Measurements from ENCODE around the gene USF2.
"Not testable (repeated sequence)": the region's sequence is repeated elsewhere in the genome, so short reads cannot be mapped to it uniquely, and the experiment has no call there.

Gene USF2

DNA sequence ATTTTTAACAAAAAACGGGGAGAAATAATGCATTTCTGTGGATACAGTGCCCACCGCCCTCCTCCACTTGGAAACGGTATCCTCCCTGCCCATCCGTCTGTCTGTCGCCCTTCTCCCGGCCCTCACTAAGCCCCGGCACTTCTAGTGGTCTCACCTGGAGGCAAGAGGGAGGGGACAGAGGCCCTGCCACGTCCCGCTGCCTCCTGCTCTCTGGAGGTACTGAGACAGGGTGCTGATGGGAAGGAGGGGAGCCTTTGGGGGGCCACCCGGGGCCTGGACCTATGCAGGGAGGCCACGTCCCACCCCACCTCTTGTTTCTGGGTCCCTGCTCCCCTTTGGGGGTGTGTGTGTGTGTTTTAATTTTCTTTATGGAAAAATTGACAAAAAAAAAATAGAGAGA lies 10.6 kb downstream of the USF2 start:
- Mint-ChIP-seq H3K4me3 (no peak overlapping the region), H3K4me1 (no peaks in the 10 kb centered on the region), H3K9me3 (no peaks in the 10 kb centered on the region), H3K27me3 (peaks cover 42% of the 10 kb centered on the region), H3K27ac (no peak overlapping the region), H3K36me3 (peaks cover 27% of the 10 kb centered on the region)
- CTCF ChIA-PET: no interaction called here
- no peak for DNase-seq

DNA sequence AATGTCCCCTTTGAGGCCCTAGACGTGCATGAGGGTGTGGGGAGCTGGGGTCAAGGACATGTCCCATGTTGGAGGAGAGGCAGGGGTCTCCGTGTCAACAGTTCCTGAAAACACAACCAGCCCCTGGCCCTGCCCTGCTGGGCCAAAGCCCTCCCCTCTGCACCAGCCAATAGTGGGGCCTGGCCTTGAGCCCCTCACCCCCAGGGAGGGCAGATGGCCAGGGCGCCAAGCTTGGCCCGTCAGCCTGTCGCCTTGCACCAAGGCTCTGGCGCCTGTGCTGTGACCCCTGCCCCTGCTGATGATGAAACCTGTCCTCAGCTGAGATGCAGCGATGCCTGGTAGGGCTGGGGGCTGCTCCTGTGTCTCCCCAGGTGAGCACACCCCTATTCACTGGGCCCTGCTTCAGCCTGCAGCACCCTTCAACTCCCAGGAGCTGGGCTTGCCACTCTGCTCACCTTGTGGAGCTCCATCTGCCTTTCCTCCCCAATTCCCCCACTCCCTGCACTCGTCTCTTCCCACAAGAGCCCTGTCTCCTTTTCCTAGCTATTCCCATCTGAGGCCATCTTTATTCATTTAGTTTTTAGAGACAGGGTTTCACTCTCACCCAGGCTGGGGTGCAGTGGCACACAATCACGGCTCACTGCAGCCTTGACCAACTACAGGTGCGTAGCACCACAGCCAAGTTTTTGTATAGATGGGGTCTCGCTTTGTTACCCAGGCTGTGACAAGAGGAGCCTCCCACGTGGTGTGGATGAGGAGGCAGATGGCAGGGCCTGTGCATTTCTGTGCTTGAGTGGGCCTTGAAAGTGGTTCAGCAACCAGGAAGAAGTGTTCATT lies 11.4 kb downstream of the USF2 start:
- no peaks in the 10 kb centered on the region for H3K9me3 Mint-ChIP-seq

DNA sequence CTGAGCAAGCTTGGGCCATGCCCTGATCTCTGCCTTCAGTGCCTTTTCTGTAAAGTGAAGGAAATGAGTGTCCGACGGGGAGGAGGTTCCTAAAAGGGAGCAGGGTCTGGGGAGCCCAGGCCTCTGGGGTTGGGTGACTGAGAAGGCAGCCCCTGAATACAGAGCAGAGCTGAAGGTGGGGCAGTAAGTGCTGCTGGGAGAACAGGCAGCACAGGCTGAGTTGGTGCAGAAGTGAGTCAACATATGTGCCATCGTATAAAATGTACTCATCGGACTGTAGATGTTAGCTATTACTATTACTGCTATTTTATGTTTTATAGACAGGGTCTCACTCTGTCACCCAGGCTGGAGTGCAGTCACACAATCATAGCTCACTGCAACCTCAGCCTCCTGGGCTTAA lies 12.5 kb downstream of the USF2 start:
- CTCF ChIA-PET: no interaction called here
- Mint-ChIP-seq H3K36me3 (peaks cover 17% of the 10 kb centered on the region), H3K27me3 (peaks cover 61% of the 10 kb centered on the region), H3K4me1 (no peaks in the 10 kb centered on the region), H3K4me3 (no peak overlapping the region), H3K9me3 (no peaks in the 10 kb centered on the region), H3K27ac (peak overlapping the region; percentile 67)
- DNase-seq: no peak

More for the DNA sequence above, 11.4 kb downstream of the USF2 start:
- Mint-ChIP-seq H3K36me3 (peaks cover 24% of the 10 kb centered on the region), H3K4me3 (no peak overlapping the region), H3K4me1 (no peaks in the 10 kb centered on the region), H3K27me3 (peaks cover 50% of the 10 kb centered on the region), H3K27ac (no peak overlapping the region)
- DNase-seq: no peak
- CTCF ChIA-PET: no interaction called here

DNA sequence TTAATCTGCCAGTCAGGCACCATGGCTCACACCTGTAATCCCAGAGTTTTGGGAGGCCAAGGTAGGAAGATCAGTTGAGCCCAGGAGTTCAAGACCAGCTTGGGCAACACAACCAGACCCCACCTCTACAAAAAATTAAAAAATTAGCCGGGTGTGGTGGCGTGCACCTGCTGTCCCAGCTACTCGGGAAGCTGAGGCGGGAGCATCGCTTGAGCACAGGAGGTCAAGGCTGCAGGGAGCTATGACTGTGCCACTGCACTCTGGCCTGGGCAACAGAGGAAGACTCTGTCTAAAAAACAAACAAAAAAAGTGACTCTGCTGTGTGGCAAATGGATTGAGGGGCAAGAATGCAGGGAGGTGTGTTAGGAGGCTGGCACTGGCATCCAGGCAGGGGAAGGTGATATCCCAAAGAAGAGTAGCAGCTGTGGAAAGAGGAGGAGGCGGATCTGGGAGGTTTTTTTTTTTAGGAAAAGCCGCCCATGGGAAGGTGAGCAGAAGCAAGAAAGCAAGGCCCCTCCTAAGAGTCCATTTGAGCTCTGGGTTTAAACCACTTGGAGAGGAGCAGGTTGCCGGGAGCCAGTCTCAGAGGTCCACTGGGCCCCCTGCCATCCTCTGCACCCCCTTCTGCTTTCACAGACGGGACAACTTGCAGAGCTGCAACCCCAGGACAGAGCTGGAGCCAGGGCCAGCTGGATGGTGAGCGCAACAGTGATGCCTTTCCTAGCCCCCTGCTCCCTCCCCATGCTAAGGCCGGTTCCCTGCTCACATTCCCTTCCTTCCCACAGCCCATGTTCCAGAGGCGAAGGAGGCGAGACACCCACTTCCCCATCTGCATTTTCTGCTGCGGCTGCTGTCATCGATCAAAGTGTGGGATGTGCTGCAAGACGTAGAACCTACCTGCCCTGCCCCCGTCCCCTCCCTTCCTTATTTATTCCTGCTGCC lies 15.7 kb downstream of the USF2 start:
- Mint-ChIP-seq H3K4me3 (no peak overlapping the region), H3K9me3 (no peaks in the 10 kb centered on the region), H3K27ac (no peak overlapping the region), H3K4me1 (no peaks in the 10 kb centered on the region), H3K27me3 (peaks cover 64% of the 10 kb centered on the region), H3K36me3 (peaks cover 5% of the 10 kb centered on the region)
- DNase-seq: no peak
- CTCF ChIA-PET: no interaction called here

DNA sequence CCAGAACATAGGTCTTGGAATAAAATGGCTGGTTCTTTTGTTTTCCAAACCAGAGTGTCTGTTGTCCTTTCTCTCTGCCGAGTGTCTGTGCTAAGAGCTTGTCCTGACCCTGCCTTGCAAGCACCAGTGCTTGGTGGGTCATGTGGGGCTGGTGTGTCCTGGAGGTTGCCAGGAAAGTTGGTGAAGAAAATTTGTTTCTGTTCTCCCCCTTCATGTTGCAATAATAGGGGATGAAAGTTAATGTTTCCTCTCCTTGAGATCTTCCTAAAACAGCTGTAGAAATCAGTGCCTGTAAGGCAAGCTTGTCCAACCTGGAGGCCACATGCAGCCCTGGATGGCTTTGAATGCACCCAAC lies 16.3 kb downstream of the USF2 start:
- H3K4me1 Mint-ChIP-seq: no peaks in the 10 kb centered on the region
- H3K4me3 Mint-ChIP-seq: no peak overlapping the region
- H3K27me3 Mint-ChIP-seq: peaks cover 67% of the 10 kb centered on the region
- no peaks in the 10 kb centered on the region for H3K9me3 Mint-ChIP-seq
- peaks cover 2% of the 10 kb centered on the region for H3K36me3 Mint-ChIP-seq
- CTCF ChIA-PET: no interaction called here
- H3K27ac Mint-ChIP-seq: no peak overlapping the region
- no peak for DNase-seq

DNA sequence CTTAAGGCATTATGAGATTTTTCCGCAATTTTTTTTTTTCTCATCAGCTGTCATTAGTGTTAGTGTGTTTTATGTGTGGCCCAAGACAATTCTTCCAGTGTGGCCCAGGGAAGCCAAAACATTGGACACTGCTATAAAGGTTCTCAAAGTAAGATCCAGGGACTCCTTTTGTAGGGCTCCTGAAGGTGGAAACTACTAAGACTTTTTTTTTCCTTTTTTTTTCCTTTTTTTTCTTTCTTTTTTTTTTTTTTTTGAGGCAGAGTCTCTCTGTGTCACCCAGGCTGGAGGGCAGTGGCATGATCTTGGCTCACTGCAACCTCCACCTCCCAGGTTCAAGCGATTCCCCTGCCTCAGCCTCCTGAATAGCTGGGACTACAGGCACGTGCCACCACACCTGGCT lies 16.7 kb downstream of the USF2 start:
- H3K27ac Mint-ChIP-seq, H3K9me3 Mint-ChIP-seq, H3K36me3 Mint-ChIP-seq, H3K4me1 Mint-ChIP-seq, H3K4me3 Mint-ChIP-seq, DNase-seq: not testable (repeated sequence)
- peaks cover 67% of the 10 kb centered on the region for H3K27me3 Mint-ChIP-seq
- CTCF ChIA-PET: interaction anchor here (0.5 to 1.0 kb wide), 2 partner anchors 34 to 177 kb away, joined by 3 read pairs; no protein-coding TSS in a partner anchor

DNA sequence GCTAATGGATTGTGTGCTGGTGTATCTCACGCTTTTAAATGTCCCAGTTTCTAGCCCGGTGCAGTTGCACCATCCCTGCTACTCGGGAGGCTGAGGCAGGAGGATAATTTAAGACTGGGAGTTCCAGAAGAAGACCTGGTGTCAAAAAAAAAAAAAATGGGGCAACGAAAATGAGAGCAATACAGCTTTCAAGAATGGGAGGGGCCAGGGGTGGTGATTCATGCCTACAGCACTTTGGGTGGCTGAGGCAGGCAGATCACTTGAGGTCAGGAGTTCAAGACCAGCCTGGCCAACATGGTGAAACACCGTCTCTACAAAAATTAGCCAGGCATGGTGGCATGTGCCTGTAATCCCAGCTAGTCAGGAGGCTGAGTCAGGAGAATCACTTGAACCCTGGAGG lies 17.3 kb downstream of the USF2 start:
- H3K4me3 Mint-ChIP-seq, H3K9me3 Mint-ChIP-seq, H3K36me3 Mint-ChIP-seq, H3K4me1 Mint-ChIP-seq, H3K27ac Mint-ChIP-seq, DNase-seq: not testable (repeated sequence)
- CTCF ChIA-PET: interaction anchor here (0.5 to 1.0 kb wide), 2 partner anchors 34 to 176 kb away, joined by 3 read pairs; no protein-coding TSS in a partner anchor
- peaks cover 67% of the 10 kb centered on the region for H3K27me3 Mint-ChIP-seq

DNA sequence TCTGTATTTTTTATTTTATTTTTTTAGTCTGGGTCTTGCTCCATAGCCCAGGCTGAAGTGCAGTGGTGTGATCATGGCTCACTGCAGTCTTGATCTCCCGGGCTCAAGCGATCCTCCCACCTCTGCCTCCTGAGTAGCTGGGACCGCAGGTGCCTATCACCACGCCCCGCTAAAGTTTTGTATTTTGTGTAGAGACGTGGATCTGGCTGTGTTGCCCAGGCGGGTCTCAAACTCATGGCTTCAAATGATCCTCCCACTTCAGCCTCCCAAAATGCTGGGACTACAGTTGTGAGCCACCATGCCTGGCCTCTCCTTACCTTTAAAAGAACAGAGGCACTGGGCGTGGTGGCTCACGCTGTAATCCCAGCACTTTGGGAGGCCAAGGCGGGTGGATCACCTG lies 19.0 kb downstream of the USF2 start:
- Mint-ChIP-seq H3K9me3 (no peaks in the 10 kb centered on the region), H3K4me1 (no peaks in the 10 kb centered on the region), H3K36me3 (no peaks in the 10 kb centered on the region), H3K27me3 (peaks cover 64% of the 10 kb centered on the region), H3K4me3 (no peak overlapping the region), H3K27ac (no peak overlapping the region)
- CTCF ChIA-PET: no interaction called here
- no peak for DNase-seq

DNA sequence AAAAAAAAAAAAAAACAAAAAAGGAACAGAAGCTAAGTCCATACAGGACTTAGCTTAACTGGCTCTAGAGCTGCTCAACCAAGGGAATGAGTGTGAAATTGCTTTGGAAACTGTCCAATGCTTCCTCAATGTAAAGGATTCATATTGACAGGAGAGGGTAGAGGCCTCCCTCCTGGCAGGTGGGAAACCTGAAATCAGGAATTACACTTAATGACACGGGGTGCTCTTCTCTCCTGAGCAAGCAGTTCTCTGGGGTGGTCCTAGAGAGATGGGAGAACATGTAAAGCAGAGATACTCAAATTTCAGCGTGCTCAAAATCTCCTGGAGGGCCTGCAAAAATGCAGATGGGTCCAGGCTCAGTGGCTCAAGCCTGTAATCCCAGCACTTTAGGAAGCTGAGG lies 19.6 kb downstream of the USF2 start:
- Mint-ChIP-seq H3K9me3 (no peaks in the 10 kb centered on the region), H3K27ac (no peak overlapping the region), H3K36me3 (no peaks in the 10 kb centered on the region), H3K4me1 (no peaks in the 10 kb centered on the region), H3K4me3 (no peak overlapping the region), H3K27me3 (peaks cover 58% of the 10 kb centered on the region)
- CTCF ChIA-PET: no interaction called here
- DNase-seq: no peak

DNA sequence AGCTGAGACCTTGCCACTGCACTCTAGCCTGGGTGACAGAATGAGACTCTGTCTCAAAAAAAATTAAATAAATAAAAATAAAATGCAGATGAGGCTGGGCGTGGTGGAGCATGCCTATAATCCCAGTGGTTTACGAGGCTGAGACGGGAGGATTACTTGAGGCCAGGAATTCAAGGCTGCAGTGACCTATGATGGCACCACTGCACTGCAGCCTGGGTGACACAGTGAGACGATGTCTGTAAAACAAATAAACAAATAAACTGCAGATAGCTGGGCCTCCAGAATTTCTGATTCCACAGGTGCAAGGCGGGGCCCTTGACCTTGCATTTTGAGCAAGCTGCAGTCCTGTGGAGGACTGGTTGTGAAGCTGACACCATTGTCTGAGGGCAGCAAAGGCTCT lies 20.1 kb downstream of the USF2 start:
- CTCF ChIA-PET: interaction anchor here (1.0 kb wide), 1 partner anchor 147 kb away, joined by 3 read pairs; no protein-coding TSS in a partner anchor
- Mint-ChIP-seq H3K36me3 (no peaks in the 10 kb centered on the region), H3K4me1 (no peaks in the 10 kb centered on the region), H3K4me3 (no peak overlapping the region), H3K27ac (no peak overlapping the region), H3K9me3 (no peaks in the 10 kb centered on the region), H3K27me3 (peaks cover 53% of the 10 kb centered on the region)
- no peak for DNase-seq

DNA sequence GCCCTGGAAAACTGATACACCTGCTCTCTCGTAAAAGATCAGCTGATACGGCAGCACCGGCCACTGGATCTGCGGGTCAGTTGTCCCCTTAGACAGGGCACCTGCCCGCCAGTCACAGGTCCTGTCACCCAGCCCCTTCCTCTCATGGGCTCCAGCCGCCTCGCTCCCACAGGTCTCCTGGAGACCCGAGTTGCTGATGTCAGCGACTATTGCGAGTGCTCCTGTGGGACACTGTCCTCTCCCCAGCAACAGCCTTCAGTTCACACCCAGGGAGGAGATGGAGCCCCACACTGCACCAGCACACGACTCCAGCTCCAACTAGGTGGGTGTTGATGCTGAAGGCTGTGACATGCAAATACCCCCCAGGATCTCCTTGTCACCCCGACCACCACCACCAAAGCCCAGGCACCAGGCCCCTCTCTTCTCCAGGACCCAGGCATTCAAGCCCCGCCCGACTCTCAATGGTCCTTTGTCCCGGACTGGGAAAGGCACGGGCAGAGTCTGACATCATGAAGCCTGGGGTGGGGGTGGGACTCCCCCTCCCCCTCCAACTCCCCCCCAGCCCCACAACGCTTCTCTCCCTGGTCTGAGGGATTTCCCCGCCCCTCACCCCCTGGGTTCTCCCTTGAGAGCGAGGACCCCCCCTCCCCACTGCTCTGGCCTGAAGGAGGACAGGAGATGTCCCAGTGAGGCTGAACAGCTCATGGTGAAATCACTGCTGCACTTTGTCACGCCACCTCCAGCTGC lies 21.8 kb downstream of the USF2 start:
- Mint-ChIP-seq H3K9me3 (no peaks in the 10 kb centered on the region), H3K27me3 (peaks cover 44% of the 10 kb centered on the region), H3K27ac (no peak overlapping the region), H3K4me1 (peaks cover under 1% of the 10 kb centered on the region), H3K36me3 (no peaks in the 10 kb centered on the region), H3K4me3 (no peak overlapping the region)
- CTCF ChIA-PET: no interaction called here
- no peak for DNase-seq

DNA sequence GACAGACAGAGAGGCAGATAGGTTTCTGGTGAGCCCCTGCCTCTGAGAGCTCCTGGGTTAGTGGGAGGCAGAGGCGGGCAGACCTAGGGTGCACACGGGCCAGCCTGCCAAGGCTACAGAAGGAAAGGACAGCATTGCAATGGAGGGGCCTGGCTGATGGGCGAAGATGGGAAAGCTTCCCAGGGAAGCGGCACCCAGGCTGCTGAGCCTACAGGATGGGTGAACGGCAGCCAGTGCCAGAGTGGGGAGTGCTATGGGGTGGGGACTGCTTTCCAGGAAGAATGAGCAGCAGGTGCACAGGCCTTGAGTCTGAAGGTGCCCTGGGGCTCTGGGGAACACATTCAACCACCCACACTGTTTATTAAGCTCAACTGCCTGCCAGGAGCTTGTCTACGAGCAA lies 22.5 kb downstream of the USF2 start:
- no peak for DNase-seq
- Mint-ChIP-seq H3K9me3 (no peaks in the 10 kb centered on the region), H3K36me3 (no peaks in the 10 kb centered on the region), H3K4me3 (no peak overlapping the region), H3K4me1 (peaks cover 8% of the 10 kb centered on the region), H3K27me3 (peaks cover 41% of the 10 kb centered on the region), H3K27ac (no peak overlapping the region)
- CTCF ChIA-PET: no interaction called here

DNA sequence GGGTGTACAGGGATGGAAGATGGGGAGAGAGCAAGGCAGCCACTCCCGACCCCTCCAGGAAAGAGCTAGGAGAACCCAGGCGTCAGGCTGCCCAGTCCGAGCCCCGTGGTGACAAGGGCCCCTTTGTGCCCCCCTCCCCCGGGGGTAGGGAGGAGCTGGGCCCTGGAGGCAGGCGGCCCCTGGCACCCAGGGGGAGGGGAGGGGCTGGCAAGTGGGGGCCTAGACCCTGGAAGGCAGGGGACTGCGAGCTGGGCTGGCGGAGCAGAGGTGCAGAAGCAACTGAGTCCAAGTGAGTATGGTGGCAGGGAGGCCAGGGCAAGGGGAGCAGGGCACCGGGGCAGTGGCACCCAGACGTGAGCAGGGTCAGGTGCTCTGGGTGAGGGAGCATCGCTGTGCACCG lies 23.2 kb downstream of the USF2 start, which contains the start of gene MAG:
Gene MAG, plus strand, starts transcription at position 246 of the 400 bp plus-strand sequence. CDS start 3,248 bp downstream, outside the sequence.
- H3K27ac Mint-ChIP-seq: no peak within 1 kb of the TSS
- H3K27me3 Mint-ChIP-seq: peaks cover 40% of the 10 kb centered on the region
- no peak for DNase-seq
- CTCF ChIA-PET: no interaction called here
- H3K9me3 Mint-ChIP-seq: no peaks in the 10 kb centered on the region
- H3K36me3 Mint-ChIP-seq: no peaks in the 10 kb centered on the region
- no peak within 1 kb of the TSS for H3K4me3 Mint-ChIP-seq
- peaks cover 8% of the 10 kb centered on the region for H3K4me1 Mint-ChIP-seq
